Right lobe of liver (tissue), 6 donors: Measurements from ENCODE around the gene NEU4. TPM values are rescaled to one million over a fixed set of nuclear protein-coding genes. Genes with fewer than 3 reads are reported as not detected.

ENCODE experiments used
- ATAC-seq, 4 donors: fragments of 200-7000 bp; cut with Tn5 transposase; one replicate each; pipeline ENCODE4 v1.9.1; 2020; ENCODE audit warnings: mild to moderate bottlenecking in 4 of 4, moderate library complexity in 4 of 4
- DNase-seq, 3 donors: peaks; one replicate each; pipeline ENCODE4 v3.0.0-alpha.2; 2020
- H3K27ac ChIP-seq, 3 donors: fragments of 200-600 bp; one replicate each; pipeline ENCODE4 v1.8.0; 2022
- H3K27me3 ChIP-seq, 2 donors: fragments of 200-600 bp; one replicate each; pipeline ENCODE4 v1.8.0; 2022
- H3K36me3 ChIP-seq, 4 donors: fragments of 200-600 bp; sonication (generic) in 1 of 4; one replicate each; pipeline versions ENCODE4 v1.5.1 to v1.8.0; 2017 to 2022; ENCODE audit warnings: control low read depth in 1 of 4
- H3K4me1 ChIP-seq, 4 donors: fragments of 200-600 bp; sonication (generic) in 1 of 4; one replicate each; pipeline versions ENCODE4 v1.5.1 to v1.8.0; 2017 to 2022; ENCODE audit warnings: control low read depth in 1 of 4
- H3K4me3 ChIP-seq, 3 donors: fragments of 200-600 bp; one replicate each; pipeline ENCODE4 v1.8.0; 2022
- H3K9me3 ChIP-seq, 4 donors: fragments of 200-600 bp; sonication (generic) in 1 of 4; one replicate each; pipeline versions ENCODE4 v1.5.1 to v1.8.0; 2017 to 2022; ENCODE audit warnings: control low read depth in 1 of 4
- CTCF ChIP-seq, 4 donors: fragments of 200-600 bp in 3 of 4; fragments of 450-650 bp in 1 of 4; IDR thresholded peaks; one replicate each; pipeline versions ENCODE4 v1.5.1 to v1.8.0; 2016 to 2022; ENCODE audit warnings: antibody characterized with exemption in 4 of 4, mild to moderate bottlenecking in 2 of 4
- POLR2A ChIP-seq: fragments of 450-650 bp; IDR thresholded peaks from one replicate; pipeline ENCODE4 v1.6.1; 2017; ENCODE audit warnings: antibody characterized with exemption, mild to moderate bottlenecking
- WGBS: methylation state at CpG from one replicate; pipeline ENCODE4 v1.1.6; 2018; ENCODE audit warnings: low coverage, low lambda C conversion rate; ENCODE audit not compliant: insufficient coverage; ENCODE audit errors: missing lambda C conversion rate; 5-methylcytosine and 5-hydroxymethylcytosine counted together
- intact Hi-C, 2 donors: fragments of 100-400 bp; cut with DNase I; formaldehyde crosslinking; loops; one replicate each; pipeline versions ENCODE4 v1.11.2 to v1.14.1; 2022
- total RNA-seq, 6 experiments: library from RNA; depleted of rRNA in 2 of 6; stranded (reverse); fragments of >200 nt in 2 of 6; fragmentation: NEBNext Ultra II Directional in 3 of 6; extraction: Animal tissue kit (Norgen Biotek cat#: 25700) in 3 of 6; gene quantifications; one replicate each; pipeline versions ENCODE4 v1.1.0 to v1.2.4, GENCODE V29; 2016 to 2023
- donor health status: DM: no; HTN: yes; CAD: no.
- donor health status: DM: no; HTN: no; CAD: no.
- donor health status: DM: no; HTN: no; CAD: no.
- donor health status: DM: no; HTN: yes; CAD: no.
- donor health status: DM: no; HTN: yes; CAD: no.

Gene NEU4
- total RNA-seq, 6 experiments from 2014 or later = 16.8 to 87.1 (median 76.2) TPM

DNA sequence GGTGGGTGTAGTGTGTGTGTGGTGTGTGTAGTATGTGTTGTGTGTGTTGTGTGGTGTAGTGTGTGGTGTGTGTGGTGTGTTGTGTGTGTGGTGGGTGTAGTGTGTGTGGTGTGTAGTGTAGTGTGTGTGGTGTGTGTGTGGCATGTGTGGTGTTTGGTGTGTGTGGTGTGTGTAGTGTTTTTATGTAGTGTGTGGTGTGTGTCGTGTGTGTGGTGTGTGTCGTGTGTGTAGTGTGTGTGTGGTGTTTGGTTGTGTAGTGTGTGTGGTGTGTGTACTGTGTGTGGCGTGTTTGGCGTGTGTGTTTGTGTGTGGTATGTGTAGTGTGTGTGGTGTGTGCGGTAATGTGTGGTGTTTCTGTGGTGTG lies 55.8 kb downstream of the NEU4 start:
- intact Hi-C loops = loop anchor here in 1 of 2 donors (10.0 kb wide), 1 partner anchor 140 kb away; no protein-coding TSS in a partner anchor

DNA sequence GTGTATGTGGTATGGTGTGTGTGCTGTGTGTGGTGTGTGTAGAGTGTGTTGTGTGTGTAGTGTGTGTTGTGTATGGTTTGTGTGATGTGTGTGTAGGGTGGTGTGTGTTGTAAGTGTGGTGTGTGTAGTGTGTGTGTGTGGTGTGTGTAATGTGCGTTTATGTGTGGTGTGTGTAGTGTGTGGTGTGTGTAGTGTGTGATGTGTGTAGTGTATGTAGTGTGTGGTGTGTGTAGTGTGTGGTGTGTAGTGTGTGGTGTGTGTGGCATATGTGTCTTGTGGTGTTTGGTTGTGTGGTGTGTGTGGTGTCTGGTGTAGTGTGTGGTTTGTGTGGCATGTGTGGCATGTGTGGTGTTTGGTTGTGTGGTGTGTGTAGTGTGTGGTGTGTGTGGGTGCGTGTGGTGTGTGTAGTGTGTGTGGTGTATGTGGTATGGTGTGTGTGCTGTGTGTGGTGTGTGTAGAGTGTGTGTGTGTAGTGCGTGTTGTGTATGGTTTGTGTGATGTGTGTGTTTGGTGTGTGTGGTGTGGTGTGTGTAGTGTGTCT lies 56.5 kb downstream of the NEU4 start:
- Histone ChIP-seq H3K4me1 (no peaks in the 10 kb centered on the region), H3K27ac (no peak overlapping the region), H3K4me3 (no peak overlapping the region), H3K27me3 (no peaks in the 10 kb centered on the region), H3K9me3 (no peaks in the 10 kb centered on the region), H3K36me3 (no peaks in the 10 kb centered on the region)
- TF ChIP-seq POLR2A (no peak), CTCF (IDR thresholded peaks at IDR 0.05) (no peak)
- DNase-seq (no peak), ATAC-seq (no peak)
- 42% methylated on average over 2 of the region's 3 CpGs for WGBS
- intact Hi-C loops = loop anchor here in 1 of 2 donors (10.0 kb wide), 1 partner anchor 141 kb away; no protein-coding TSS in a partner anchor

More for the DNA sequence above, 55.8 kb downstream of the NEU4 start:
- Histone ChIP-seq H3K9me3 (no peaks in the 10 kb centered on the region), H3K27me3 (no peaks in the 10 kb centered on the region), H3K4me1 (no peaks in the 10 kb centered on the region), H3K27ac (no peak overlapping the region), H3K36me3 (no peaks in the 10 kb centered on the region), H3K4me3 (no peak overlapping the region)
- DNase-seq = no peak
- 77% methylated on average over 5 of the region's 5 CpGs for WGBS
- no peak for TF ChIP-seq CTCF (IDR thresholded peaks at IDR 0.05)
- ATAC-seq = no peak

DNA sequence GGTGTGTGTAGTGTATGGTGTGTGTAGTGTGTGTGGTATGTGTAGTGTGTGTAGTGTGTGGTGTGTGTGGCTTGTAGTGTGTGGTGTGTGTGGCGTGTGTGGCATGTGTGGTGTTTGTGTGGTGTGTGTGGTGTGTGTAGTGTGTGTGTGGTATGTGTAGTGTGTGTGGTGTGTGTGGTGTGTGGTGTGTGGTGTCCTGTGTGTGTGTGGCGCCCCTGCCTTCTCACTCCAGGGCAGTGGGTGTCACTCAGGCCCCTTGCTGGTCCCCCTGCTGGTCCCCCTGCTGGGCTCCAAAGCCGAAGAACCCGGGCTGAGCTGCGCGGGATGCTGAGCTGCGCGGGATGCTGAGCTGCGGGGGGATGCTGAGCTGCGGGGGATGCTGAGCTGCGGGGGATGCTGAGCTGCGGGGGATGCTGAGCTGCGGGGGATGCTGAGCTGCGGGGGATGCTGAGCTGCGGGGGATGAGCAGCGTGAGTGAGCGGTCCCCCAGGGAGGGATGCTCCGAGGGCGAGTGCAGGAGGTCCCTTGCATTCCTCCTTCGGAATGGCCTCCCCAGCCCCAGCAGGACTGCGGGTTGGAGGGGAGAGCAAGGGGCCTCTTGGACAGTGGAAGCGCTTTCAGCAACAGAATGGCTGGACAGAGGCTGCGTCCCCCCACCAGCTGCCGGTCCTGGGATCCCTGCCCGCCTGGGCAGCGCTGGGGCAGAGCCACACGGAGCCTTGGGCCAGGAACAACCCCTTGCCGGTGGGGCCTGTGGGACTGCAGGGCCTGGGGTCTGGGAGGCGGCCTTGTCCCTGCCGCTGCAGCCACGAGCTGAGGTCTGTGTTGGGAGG lies 57.2 kb downstream of the NEU4 start:
- Histone ChIP-seq H3K27me3 (no peaks in the 10 kb centered on the region), H3K4me1 (no peaks in the 10 kb centered on the region), H3K9me3 (no peaks in the 10 kb centered on the region), H3K27ac (no peak overlapping the region), H3K4me3 (no peak overlapping the region), H3K36me3 (no peaks in the 10 kb centered on the region)
- TF ChIP-seq CTCF (IDR thresholded peaks at IDR 0.05) (no peak), POLR2A (no peak)
- peak in 1 of 4 donors; percentile 9 for ATAC-seq
- intact Hi-C loops = loop anchor here in 1 of 2 donors (10.0 kb wide), 1 partner anchor 141 kb away; no protein-coding TSS in a partner anchor
- 40% methylated on average over 2 of the region's 31 CpGs for WGBS
- DNase-seq = no peak

Other genes starting within 250 kb of the NEU4 start
- 10 to 100 TPM; 22.1 to 39.2 (median 25.0) TPM for gene THAP4, start 172.0 kb upstream of the NEU4 start, total RNA-seq
- gene ATG4B, start 171.5 kb upstream of the NEU4 start, total RNA-seq = 10 to 100 TPM; 20.6 to 49.8 (median 39.3) TPM
- gene DTYMK, start 122.4 kb upstream of the NEU4 start, total RNA-seq = 10 to 100 TPM in 5 of 6 experiments, 1 to 10 TPM in 1; 9.9 to 21.5 (median 10.4) TPM
- 10 to 100 TPM in 5 of 6 experiments, 1 to 10 TPM in 1; 8.2 to 20.3 (median 13.0) TPM for gene ING5, start 107.2 kb upstream of the NEU4 start, total RNA-seq
- 10 to 100 TPM; 18.9 to 38.6 (median 25.9) TPM for gene D2HGDH, start 74.6 kb upstream of the NEU4 start, total RNA-seq
- gene GAL3ST2, start 32.4 kb upstream of the NEU4 start, total RNA-seq = under 1 TPM in 3 of 6 experiments, not detected in 3; 0.53 to 0.83 (median 0.70) TPM
- gene PDCD1, start 49.7 kb downstream of the NEU4 start, total RNA-seq = under 1 TPM in 3 of 6 experiments, not detected in 3; 0.19 to 0.61 (median 0.20) TPM
- not detected for gene RTP5, start 60.5 kb downstream of the NEU4 start, total RNA-seq